ENCODE measurements around the gene CLASP1. TPM values are rescaled to one million over a fixed set of nuclear protein-coding genes. Genes with fewer than 3 reads are reported as not detected.
A peak's percentile ranks its signal among the peaks of the same experiment; 100 is the strongest.
"Not testable (repeated sequence)": the region's sequence is repeated elsewhere in the genome, so short reads cannot be mapped to it uniquely, and the experiment has no call there.

CLASP1 gene
- total and polyA plus RNA-seq, 7 donors, result 2.4 to 117 (median 53.9) TPM

DNA sequence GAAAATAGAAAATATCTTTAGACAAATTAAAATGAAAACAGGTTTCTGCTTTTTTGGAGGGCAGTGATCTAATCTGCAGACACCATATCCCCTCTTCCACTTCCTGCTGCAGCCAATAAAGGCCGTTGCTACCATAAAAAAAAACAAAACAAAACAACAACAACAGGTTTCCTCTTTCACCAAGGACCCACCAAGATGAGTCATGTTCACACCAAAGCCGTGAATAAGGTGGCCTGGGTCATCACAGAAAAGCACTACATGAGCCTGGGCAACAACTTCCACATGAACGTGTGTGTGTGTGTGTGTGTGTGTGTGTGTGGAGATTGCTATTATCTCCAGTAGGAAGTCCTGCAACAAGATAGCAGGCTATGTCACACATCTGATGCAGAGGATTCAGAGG, 339.5 kb downstream of the CLASP1 start:
- no peak for TF ChIP-seq POLR2AphosphoS5 (IDR thresholded peaks at IDR 0.05)
- TF ChIP-seq, protein P1, sequence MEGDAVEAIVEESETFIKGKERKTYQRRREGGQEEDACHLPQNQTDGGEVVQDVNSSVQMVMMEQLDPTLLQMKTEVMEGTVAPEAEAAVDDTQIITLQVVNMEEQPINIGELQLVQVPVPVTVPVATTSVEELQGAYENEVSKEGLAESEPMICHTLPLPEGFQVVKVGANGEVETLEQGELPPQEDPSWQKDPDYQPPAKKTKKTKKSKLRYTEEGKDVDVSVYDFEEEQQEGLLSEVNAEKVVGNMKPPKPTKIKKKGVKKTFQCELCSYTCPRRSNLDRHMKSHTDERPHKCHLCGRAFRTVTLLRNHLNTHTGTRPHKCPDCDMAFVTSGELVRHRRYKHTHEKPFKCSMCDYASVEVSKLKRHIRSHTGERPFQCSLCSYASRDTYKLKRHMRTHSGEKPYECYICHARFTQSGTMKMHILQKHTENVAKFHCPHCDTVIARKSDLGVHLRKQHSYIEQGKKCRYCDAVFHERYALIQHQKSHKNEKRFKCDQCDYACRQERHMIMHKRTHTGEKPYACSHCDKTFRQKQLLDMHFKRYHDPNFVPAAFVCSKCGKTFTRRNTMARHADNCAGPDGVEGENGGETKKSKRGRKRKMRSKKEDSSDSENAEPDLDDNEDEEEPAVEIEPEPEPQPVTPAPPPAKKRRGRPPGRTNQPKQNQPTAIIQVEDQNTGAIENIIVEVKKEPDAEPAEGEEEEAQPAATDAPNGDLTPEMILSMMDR (IDR thresholded peaks at IDR 0.05), result no peak
- TF ChIP-seq EP300 (IDR thresholded peaks at IDR 0.05), result no peak

DNA sequence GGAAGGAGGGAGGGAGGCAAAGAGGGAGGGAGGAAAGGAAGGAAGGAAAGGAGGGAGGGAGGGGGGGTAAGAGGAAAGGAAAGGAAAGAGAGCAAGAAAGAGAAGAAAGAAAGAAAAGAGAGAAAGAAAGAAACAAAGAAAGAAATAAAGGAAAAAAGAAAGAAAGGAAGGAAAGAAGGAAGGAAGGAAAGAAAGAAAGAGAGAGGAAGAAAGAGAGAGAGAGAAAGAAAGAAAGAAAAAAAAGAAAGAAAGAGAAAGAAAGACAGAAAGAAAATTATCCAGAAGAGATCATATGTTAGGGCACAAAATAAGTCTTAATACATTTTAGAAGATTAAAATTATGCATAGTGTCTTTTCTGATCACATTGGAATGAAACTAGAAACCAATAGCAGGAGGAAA, 339.9 kb downstream of the CLASP1 start:
- DNase-seq, result no peak
- TF ChIP-seq POLR2A (IDR thresholded peaks at IDR 0.05) (no peak), POLR2AphosphoS5 (IDR thresholded peaks at IDR 0.05) (no peak), EP300 (IDR thresholded peaks at IDR 0.05) (no peak)
- TF ChIP-seq, protein P1 (IDR thresholded peaks at IDR 0.05), result no peak
- H3K4me3 ChIP-seq, result no peak overlapping the region
- H3K9me3 ChIP-seq, result no peaks in the 10 kb centered on the region
- intact Hi-C loops (cut with DNase I), result no loop called here
- H3K4me1 ChIP-seq, result no peaks in the 10 kb centered on the region
- H3K36me3 ChIP-seq, result no peaks in the 10 kb centered on the region
- peaks cover 0 to 3% (median 0%) of the 10 kb centered on the region in 3 donors for H3K27me3 ChIP-seq
- H3K27ac ChIP-seq, result no peak overlapping the region

More for the DNA sequence above, 339.5 kb downstream of the CLASP1 start:
- H3K4me3 ChIP-seq, result no peak overlapping the region
- WGBS, 2 donors, result 7 to 16% methylated on average over 3 of the region's 3 CpGs
- H3K36me3 ChIP-seq, result no peaks in the 10 kb centered on the region
- H3K27me3 ChIP-seq, result peaks cover 0 to 3% (median 0%) of the 10 kb centered on the region in 3 donors
- no peaks in the 10 kb centered on the region for H3K9me3 ChIP-seq
- intact Hi-C loops (cut with DNase I), result no loop called here
- peak; percentile 32 for DNase-seq
- H3K27ac ChIP-seq, result no peak overlapping the region
- no peaks in the 10 kb centered on the region for H3K4me1 ChIP-seq

DNA sequence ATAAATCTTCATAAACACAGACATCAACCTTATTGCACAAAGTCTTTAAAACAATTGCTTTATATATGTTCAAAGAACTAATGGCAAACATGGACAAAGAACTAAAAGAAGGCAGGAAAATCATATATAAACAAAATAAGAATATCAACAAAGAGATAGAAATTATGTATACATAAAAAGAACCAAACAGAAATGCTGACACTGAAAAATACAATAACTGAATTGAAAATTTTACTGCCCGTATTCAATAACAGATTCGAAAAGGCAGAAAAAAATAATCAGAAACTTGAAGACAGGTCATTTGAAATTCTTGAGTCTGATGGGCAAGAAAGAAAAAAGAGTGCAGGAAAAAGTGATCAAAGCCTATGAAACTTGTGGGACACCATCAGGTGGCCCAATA, 342.2 kb downstream of the CLASP1 start:
- DNase-seq, result no peak
- H3K27me3 ChIP-seq, result peaks cover 0 to 3% (median 0%) of the 10 kb centered on the region in 3 donors
- 95% methylated on average over 2 of the region's 2 CpGs for WGBS, 2 donors
- no peak overlapping the region for H3K4me3 ChIP-seq
- intact Hi-C loops (cut with DNase I), result no loop called here
- no peaks in the 10 kb centered on the region for H3K36me3 ChIP-seq
- TF ChIP-seq, protein P1 (IDR thresholded peaks at IDR 0.05), result no peak
- no peak for TF ChIP-seq POLR2A (IDR thresholded peaks at IDR 0.05)
- no peak for TF ChIP-seq EP300 (IDR thresholded peaks at IDR 0.05)
- TF ChIP-seq POLR2AphosphoS5 (IDR thresholded peaks at IDR 0.05), result no peak
- no peak overlapping the region for H3K27ac ChIP-seq
- no peaks in the 10 kb centered on the region for H3K4me1 ChIP-seq
- H3K9me3 ChIP-seq, result no peaks in the 10 kb centered on the region

DNA sequence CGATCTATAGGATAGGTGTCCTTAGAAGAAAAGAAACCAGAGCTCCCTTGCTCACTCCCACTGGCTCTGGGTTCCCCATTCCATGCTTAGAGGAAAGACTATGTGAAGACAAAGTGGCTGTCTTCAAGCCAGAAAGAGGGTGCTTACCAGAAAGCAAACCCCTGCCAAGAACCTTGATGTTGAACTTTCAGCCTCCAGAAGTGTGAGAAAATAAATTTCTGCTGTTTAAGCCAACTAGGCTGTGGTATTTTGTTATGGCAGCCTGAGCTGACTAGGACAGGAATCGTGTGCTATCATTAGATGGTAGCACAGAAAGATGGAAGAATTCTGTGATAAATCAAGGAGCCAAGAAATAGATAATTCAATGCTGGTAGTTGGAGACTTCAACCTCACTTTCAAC, 344.3 kb downstream of the CLASP1 start:
- H3K4me1 ChIP-seq, result no peaks in the 10 kb centered on the region
- no peak overlapping the region for H3K4me3 ChIP-seq
- no peaks in the 10 kb centered on the region for H3K36me3 ChIP-seq
- peaks cover 0 to 3% (median 0%) of the 10 kb centered on the region in 3 donors for H3K27me3 ChIP-seq
- TF ChIP-seq POLR2AphosphoS5 (IDR thresholded peaks at IDR 0.05), result no peak
- TF ChIP-seq EP300 (IDR thresholded peaks at IDR 0.05), result no peak
- TF ChIP-seq, protein P1 (IDR thresholded peaks at IDR 0.05), result no peak
- no peak overlapping the region for H3K27ac ChIP-seq
- WGBS, 2 donors, result 83 to 88% methylated on average over 2 of the region's 2 CpGs
- no peaks in the 10 kb centered on the region for H3K9me3 ChIP-seq
- DNase-seq, result no peak
- intact Hi-C loops (cut with DNase I), result no loop called here

DNA sequence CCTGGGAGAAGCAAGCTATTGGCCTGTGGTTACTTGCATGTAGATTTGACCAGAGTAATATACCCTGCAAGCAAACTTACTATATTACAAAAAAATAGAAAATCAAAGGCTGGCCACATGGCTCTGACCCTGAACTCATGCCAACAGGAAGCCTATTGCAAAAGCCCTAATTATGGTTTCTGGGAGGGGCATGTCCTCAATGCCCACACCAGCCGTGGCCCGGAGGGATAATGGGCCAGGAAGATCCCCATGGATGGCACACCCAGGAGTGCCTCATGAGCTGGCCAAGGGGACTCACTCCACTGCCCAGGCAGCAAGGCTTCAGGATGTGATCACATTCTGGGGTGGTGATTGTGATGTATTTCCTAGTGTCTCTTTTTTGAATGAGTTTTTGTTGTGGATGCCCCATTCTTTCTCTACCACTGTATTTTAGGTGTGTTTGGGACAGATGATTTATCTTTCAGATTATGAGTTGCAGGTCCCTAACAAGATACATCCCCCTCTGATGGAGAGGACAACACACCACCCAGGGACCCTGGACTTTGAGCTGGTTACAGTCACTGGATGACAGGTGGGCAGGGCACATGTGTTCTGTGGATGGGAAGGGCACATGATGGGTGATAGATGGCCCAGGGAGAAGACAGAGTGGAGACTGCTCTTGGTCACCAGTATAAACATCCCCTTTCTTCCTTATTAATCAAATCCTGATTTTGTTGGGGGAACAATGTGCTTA, 345.6 kb downstream of the CLASP1 start:
- WGBS, 2 donors, result 19 to 57% methylated on average over 2 of the region's 2 CpGs
- Histone ChIP-seq H3K36me3 (no peaks in the 10 kb centered on the region), H3K9me3 (no peaks in the 10 kb centered on the region), H3K4me1 (no peaks in the 10 kb centered on the region), H3K4me3 (no peak overlapping the region), H3K27me3 (peaks cover 0 to 3% (median 0%) of the 10 kb centered on the region in 3 donors), H3K27ac (no peak overlapping the region)
- no peak for DNase-seq
- TF ChIP-seq EP300 (IDR thresholded peaks at IDR 0.05) (no peak), POLR2A (IDR thresholded peaks at IDR 0.05) (no peak), POLR2AphosphoS5 (IDR thresholded peaks at IDR 0.05) (no peak)
- TF ChIP-seq, protein P1 (IDR thresholded peaks at IDR 0.05), result no peak
- intact Hi-C loops (cut with DNase I), result no loop called here

DNA sequence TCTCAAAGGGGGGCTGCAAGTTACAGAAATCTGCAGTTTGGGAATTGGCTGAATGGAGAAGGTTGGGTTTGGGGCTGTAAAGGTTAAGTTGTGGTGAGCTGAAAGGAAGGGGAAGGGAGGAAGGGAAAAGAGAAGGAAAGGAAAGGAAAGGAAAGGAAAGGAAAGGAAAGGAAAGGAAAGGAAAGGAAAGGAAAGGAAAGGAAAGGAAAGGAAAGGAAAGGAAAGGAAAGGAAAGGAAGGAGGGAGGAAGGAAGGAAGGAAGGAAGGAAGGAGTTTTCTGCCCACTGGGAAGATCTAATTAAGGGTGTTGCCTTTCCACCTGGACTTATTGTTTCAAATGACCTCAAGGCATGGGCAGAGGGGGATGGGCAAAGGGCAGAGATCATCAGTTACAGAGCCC, 348.1 kb downstream of the CLASP1 start:
- intact Hi-C loops (cut with DNase I); H3K9me3 ChIP-seq: not testable (repeated sequence)

More for the DNA sequence above, 348.1 kb downstream of the CLASP1 start:
- not testable (repeated sequence) for H3K36me3 ChIP-seq, H3K27ac ChIP-seq, H3K27me3 ChIP-seq, H3K4me3 ChIP-seq, H3K4me1 ChIP-seq, DNase-seq

All from sigmoid colon (tissue), 7 donors.